ENCODE measurements around the gene TRAPPC4. TPM values are rescaled to one million over a fixed set of nuclear protein-coding genes. Genes with fewer than 3 reads are reported as not detected.
"Not testable (repeated sequence)": the region's sequence is repeated elsewhere in the genome, so short reads cannot be mapped to it uniquely, and the experiment has no call there.

The TRAPPC4 gene
- total RNA-seq, 1 donor from 2014 or later, result 73.2 TPM

DNA sequence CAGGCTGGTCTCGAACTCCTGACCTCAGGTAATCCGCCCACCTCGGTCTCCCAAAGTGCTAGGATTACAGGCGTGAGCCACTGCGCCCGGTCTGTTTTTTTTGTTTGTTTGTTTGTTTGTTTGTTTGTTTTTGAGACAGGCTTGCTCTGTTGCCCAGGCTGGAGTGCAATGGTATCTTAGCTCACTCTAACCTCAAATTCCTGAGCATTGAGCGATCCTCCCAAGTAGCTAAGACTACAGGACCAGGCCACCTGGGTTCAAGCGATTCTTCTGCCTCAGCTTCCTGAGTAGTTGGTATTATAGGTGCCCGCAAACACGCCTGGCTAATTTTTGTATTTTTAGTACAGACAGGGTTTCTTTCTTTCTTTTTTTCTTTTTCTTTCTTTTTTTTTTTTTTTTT, 14.9 kb downstream of the TRAPPC4 start:
- DNase-seq (ENCODE audit: low read depth in 2 of 2), result not testable (repeated sequence)

DNA sequence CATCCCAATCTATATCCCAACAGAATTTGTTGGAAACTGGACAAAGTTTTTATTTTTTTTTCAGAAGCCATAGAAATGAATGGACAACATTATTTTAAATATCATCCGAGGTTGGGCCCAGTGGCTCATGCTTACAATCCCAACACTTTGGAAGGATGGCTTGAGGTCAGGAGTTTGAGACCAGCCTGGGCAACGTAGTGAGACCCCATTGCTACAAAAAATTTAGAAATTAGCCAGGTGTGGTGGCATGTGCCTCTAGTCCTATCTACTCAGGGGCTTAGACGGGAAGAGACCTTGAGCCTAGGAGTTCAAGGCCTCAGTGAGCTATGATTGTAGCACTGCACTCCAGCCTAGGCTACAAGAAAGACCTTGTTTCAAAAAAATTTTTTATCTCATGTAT, 16.2 kb downstream of the TRAPPC4 start:
- DNase-seq (ENCODE audit: low read depth in 2 of 2), result no peak

DNA sequence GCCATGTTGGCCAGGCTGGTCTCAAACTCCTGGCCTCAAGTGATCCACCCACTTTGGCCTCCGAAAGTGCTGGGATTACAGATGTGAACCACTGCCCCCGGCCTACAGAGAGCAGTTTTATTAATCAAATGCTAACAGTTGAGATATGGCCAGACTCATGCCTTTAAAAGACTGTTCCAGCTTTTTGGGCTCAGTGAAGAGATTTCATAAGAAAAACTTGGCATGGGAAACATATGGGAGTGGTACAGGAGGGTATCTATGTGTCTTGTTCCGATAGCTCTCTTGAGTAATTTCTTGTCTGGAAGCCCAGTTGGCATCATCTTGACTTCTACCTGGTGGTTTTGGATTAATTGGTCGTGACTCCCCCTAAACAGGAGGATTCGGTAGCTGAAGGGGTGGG, 20.3 kb downstream of the TRAPPC4 start:
- DNase-seq (ENCODE audit: low read depth in 2 of 2), result no peak

DNA sequence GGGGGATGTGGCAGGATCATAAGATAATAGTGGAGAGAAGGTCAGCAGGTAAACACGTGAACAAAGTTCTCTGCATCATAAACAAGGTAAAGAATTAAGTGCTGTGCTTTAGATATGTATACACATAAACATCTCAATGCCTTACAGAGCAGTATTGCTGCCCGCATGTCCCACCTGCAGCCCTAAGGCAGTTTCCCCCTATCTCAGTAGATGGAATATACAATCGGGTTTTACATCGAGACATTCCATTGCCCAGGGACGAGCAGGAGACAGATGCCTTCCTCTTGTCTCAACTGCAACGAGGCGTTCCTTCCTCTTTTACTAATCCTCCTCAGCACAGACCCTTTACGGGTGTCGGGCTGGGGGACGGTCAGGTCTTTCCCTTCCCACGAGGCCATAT, 20.9 kb downstream of the TRAPPC4 start:
- not testable (repeated sequence) for DNase-seq (ENCODE audit: low read depth in 2 of 2)

DNA sequence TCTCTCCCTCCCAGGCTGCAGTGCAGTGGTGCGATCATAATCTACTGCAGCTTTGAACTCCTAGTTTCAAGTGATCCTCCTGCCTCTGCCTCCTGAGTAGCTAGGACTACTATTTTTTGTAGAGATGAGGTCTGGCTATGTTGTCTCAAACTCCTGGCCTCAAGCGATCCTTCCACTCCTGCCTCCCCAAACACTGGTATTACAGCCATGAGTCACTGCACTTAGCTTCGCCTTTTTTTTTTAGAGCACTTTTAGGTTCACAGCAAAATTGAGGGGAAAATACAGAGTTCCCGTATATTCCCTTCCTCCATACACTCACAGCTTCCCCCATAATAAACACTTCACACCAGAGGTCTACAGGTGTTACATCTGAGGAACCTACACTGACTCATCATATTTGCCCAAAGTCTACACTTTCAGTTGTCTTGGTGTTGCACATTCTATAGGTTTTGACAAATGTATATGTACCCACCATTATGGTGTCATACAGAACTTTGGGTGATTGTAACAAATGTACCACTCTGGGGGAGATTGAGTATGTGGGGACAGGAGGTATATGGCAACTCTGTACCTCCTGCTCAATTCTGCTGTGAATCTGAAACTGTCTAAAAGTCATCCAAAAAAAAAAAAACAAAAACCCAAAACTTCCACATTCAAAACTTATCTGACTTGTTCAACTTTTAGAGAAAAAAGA, 23.4 kb downstream of the TRAPPC4 start:
- DNase-seq (ENCODE audit: low read depth in 2 of 2), result no peak

DNA sequence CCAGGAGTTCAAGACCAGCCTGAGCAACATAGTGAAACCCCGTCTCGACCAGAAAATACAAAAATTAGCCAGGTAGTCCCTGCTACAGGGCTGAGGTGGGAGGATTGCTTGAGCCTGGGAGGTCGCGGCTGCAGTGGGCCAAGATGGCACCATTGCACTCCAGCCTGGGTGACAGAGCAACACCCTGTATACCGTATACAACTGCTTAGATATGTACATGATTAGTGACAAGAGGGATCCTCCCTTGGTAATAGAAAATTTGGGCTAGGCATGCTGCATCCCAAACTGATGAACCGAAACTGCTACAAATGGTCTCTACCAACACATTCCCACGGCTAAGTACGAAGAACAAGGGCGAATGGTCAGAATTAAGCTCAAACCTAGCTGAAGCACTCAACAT, 24.4 kb downstream of the TRAPPC4 start:
- no peak for DNase-seq (ENCODE audit: low read depth in 2 of 2)

DNA sequence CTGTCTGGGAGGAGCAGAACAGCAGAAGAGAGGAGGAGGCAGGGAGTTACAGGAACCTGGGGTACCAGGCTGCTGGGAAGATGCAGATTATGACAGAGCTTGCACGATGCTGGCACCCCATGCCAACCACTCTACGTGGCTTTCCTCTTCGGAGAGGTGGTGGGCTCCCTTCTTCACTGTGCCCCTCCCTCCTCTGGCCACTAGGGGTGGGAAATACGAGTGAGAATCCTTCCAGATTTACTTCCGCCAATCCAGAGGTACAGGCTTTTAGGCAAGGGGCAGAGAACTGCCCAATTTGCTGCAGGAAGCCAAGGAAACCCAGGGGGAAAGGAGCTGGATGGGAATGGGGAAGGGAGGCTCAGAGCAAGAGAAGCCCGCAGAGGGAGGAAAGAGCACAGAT, 26.1 kb downstream of the TRAPPC4 start:
- no peak for DNase-seq (ENCODE audit: low read depth in 2 of 2)

DNA sequence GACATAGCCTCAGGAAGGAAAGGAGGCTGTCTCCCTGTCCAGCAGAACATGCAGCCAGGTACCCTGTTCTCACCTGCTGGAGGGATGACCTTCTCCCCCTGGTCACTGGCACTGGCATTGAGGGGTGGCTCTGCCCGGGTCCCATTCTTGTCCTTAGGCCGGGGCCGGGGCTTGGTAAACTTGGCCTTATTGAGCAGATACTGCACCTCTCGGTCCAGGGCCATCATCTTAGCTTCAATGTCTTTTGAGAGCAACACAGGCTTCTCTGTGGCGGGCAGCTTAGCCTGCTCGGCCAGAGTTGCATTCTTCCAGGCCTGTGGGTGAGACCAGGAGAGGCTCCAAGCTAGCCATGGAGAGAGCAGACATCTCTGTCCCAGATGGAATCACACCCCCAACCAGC, 27.9 kb downstream of the TRAPPC4 start:
- DNase-seq (ENCODE audit: low read depth in 2 of 2), result no peak

DNA sequence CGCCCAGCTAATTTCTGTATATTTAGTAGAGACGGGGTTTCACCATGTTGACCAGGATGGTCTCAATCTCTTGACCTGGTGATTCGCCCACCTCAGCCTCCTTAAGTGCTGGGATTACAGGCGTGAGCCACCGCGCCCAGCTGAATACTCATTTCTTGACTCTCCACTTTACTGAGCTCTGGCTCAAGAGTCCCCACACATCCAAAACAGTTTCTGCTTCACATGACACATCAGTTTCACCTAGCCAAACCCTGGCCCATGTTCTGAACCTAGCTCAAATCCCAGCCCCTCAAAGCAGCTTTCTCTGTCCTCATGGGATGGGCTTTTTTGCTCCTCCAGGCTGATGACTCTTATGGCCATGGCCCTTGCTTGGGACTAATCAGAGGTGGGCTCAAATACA, 28.6 kb downstream of the TRAPPC4 start:
- DNase-seq (ENCODE audit: low read depth in 2 of 2), result no peak

DNA sequence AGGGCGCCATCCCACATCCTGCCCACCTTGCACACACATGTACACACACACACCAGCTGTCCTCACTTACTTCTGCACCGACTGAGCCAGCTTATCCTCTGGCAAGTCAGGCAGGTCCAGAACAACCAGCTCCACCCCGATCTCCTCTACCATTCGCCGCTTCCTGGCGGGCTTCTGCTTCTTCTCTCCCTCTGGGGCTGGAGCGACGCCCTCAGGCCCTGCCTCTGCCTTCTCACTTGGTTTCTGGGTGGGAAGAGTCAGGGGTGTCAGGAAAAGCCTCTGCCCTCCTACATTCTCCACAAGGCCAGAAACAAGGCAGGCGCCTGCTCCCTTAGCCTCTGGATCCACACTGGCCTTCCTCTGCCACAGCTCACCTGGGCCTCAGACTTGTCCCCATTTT, 30.1 kb downstream of the TRAPPC4 start:
- DNase-seq (ENCODE audit: low read depth in 2 of 2), result no peak

DNA sequence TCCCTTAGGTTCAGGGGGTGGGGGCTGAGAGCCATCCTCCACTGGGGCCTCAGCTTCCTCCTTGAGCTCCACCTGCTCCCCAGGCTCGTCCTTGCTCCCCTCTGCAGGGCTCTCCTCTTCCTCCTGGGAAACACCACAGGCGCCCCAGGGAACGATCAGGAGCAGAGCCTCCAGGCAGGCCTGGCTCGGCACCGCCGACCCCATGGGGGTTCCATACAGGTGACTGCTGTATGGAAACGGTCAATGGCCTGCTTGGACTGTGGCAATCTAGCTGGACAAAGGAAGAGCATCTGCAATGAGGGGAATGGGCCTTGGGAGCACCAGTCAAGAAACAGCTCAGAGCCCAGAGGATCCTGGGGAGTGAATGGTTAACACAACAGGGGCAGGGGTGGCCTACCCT, 30.5 kb downstream of the TRAPPC4 start:
- no peak for DNase-seq (ENCODE audit: low read depth in 2 of 2)

DNA sequence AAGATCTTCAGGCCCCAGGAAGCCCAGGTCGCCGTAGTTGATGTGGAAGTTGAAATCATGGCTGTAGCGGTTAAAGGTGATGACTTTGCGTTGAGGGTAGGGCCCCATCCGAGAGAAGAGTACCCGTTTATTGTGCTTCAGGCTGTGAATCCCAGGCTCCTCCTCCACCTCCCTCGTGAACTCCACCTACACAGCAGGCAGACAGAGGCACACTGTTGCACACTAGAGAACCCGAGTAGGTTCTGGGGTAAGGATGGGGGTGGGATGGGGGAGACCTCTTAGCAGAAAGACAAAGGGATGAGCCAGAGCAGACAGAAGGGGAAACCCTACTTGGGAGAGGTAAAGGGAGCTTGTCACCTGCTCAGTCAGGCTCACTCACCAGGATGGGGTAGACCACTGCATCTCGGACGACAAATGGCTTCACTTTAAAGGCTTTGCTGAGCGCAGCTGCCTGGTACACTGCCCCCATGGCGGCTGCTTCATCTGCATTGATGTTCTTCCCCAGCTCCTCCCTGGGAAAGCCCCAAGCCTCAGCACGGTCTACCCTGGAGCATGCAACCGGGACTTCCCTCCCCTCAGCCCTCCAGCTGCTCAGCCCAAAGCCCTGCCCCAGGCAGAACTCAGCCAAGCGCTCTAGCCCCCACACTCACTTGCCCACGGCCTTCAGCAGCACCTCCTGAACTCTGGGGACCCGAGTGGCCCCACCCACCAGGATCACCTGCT, 33.0 kb downstream of the TRAPPC4 start:
- no peak for DNase-seq (ENCODE audit: low read depth in 2 of 2)

DNA sequence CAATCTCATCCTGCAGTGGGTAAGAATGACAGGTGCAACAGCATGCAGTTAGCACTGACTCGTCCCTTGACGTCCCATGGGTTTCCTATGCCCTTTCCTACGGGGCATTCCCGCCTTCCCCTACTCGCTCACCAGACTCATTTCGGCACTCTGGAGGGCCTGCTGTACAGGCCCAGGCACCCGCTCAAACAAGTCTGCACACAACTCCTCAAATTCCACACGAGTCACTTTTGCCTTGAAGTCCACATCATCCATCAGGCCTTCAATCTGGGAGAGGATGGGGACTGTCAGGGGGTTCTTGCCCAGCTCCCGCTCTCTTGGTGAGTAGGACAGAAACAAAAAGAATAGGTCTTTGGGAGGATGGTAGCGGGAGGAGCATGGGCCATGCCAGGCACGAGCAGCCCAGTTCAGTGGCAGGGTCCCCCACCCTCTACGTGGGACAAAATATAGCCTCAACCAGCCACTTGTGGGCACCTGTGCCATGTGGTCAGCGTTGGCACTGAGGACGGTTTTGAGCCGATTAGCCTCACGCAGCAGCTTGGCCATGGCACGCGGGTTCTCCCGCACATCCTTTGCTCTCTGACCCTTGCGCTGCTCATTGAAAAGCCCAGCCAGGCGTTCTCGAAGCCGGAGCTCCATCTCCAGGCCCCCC, 33.7 kb downstream of the TRAPPC4 start:
- DNase-seq (ENCODE audit: low read depth in 2 of 2), result no peak

DNA sequence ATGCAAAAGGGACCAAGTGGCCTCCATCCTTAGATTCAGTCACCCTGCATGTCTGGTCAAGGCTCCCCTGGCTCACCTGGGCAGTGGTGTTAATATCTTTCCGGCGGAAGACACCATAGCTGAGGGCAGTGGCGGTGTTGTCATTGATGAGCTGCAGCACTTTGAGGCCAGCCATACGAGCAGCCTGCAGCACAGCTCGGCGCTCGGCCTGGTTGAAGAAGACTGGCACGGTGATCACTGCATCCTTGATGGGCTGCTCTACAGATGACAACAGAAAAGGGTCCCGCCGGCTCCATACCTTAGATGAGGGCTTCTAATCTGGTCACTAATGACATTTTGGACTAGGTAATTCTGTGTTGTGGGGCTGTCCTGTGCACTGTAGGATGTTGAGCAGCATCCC, 35.9 kb downstream of the TRAPPC4 start:
- DNase-seq (ENCODE audit: low read depth in 2 of 2), result no peak

DNA sequence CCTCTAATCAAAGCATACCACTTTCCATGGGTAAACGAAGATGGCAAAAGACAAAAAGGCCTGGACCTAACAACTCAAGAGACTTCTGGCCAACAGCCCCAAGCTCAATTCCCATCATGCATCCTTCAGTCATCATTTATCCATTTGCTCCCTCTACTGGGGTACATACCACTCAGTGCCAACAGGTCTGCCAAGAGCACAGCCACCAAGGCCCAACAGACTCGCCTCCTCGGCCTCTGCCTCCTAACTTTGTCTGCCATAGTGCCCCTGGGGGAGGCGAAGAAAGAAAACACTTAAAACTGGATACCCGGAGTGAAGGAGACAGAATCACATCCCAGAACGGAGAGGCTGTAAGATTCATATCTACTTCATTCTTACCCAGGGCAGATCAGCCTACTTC, 37.3 kb downstream of the TRAPPC4 start:
- peak; percentile 47 to 58 for DNase-seq (ENCODE audit: low read depth in 2 of 2)

DNA sequence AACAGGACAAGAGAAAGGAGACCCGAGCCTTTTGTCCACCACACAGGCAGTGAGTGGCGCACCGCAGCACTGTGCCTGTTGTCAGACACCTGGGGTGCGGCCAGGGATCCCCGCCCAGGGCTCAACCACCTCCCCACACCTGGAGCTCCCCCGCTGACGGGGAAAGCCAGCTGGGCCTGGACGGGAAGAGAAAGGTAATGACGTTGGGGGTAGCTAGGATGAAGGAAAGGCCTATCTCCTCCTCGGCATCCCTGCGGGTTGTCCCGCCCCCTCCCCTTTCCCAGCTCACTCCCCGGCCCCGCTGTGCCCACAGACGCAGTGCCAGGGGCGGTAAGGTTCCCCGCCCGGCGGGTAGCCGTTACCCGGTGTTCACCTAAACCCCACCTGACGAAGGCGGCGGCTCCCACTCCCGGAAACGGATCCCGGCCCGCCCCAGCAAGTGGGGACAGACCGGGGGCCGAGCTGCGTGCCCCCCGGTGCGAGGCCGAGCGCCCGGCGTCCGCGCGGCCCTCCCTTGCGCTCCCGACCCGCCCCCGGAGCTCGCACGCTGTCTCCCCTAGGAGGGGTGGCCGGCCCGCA, 37.9 kb downstream of the TRAPPC4 start:
- peak in 1 of 2 donors; percentile 39 for DNase-seq (ENCODE audit: low read depth in 2 of 2)

DNA sequence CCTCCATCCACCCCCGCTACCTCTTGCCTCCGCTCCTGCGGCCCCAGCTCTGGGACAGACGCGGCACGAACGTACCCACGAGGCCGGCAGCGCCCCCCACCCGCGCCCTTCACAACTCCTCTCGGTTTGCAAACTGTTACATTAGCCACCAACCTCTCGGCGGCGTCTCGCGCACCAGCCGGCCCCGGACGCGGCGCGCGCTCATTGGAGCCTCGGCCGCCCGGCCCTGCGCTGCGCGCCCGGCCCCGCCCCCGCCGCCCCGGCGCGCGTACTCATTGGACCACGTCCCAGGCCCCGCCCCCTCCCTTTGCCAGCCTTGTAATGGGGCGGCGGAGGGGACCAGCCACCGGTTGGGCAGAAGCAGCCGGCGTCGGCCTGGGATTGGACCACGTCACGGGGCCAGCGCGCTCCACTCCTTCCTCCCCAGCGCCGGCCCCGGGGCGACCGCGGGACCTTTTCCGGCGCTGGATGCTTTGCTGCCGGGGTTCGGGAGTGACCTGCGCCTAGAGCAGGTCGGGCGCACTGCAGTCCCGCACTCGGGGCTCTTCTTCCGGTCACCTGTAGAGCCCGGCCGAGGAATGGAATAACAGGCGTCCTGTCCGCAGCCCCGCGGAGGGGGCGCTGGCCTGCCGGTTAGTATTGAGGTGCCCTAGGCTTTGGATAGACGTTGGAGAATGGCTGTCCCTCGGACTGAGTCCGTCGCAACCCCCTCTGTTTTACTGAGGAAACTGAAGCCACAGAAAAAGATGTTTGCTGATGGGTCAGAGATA, 38.6 kb downstream of the TRAPPC4 start, which contains the start of gene HYOU1:
Gene HYOU1 (minus strand): TSS at position 206 of the 770 bp plus-strand sequence. CDS start 1,045 bp downstream, outside the sequence.
- DNase-seq (ENCODE audit: low read depth in 2 of 2), result peak; percentile 97 to 98

DNA sequence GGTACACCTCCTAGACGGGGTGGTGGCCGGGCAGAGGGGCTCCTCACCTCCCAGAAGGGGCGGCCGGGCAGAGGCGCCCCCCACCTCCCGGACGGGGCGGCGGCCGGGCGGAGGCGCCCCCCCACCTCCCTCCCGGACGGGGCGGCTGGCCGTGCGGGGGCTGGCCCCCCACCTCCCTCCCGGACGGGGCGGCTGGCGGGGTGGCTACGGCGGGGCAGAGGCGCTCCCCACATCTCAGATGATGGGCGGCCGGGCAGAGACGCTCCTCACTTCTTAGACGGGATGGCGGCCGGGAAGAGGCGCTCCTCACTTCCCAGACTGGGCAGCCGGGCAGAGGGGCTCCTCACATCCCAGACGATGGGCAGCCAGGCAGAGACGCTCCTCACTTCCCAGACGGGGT, 40.6 kb downstream of the TRAPPC4 start:
- DNase-seq (ENCODE audit: low read depth in 2 of 2), result not testable (repeated sequence)

DNA sequence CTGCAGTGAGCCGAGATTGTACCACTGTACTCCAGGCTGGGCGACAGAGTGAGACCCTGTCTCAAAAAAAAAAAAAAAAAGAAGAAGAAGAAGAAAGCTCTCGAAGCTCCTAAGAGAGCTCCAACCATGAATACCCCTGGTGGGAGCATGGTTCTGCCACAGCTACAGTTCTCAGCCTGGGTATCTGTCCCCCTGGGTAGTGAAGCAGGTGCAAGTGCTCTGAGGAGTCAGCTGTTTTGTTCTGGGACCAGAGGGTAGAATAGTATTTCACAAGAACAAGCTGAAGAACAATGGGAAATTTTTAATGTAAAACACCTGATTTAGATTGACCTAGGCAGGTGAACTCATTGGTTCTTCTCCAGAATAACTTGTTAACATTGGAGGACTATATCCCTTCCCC, 42.7 kb downstream of the TRAPPC4 start:
- no peak for DNase-seq (ENCODE audit: low read depth in 2 of 2)

DNA sequence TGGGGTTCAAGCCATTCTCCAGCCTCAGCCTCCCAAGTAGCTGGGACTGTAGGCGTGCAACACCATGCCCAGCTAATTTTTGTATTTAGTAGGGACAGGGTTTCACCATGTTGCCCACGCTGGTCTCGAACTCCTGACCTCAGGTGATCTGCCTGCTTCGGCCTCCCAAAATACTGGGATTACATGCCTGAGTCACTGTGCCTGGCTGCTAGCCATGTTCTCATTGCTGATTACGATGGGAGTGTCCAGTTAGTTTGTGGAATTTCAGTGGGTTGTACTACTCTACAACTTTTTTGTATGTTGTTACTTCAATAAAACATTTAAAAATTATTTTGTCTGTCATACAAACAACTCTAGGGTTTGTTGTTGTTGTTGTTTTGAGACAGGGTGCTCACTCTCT, 44.2 kb downstream of the TRAPPC4 start:
- peak; percentile 23 to 46 for DNase-seq (ENCODE audit: low read depth in 2 of 2)

DNA sequence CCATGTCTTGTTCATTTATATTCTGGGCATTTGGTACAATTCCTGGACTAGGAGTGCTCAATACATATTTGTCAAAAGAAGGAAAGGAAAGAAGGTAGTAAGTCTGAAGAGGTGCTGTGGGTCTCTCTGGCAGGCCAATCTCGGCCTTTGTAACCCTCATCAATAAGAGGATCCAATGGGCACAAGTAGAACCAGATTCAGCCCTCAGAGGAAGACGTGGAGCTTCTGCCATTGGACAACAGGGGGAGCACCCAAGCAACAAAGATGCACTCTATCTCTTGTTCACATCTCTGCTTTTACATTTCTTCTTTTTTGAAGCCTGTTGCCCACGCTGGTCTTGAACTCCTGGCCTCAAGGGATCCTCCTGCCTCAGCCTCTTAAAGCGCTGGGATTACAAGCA, 46.8 kb downstream of the TRAPPC4 start:
- peak; percentile 55 to 58 for DNase-seq (ENCODE audit: low read depth in 2 of 2)
